ENCODE results near the gene KLHL29.

KLHL29 gene

GRCh38 chr2:23422089-23423061 lies 37.4 kb downstream of the KLHL29 start:
- DNase-seq (ENCODE audit: low spot score): peak; percentile 46

DNA sequence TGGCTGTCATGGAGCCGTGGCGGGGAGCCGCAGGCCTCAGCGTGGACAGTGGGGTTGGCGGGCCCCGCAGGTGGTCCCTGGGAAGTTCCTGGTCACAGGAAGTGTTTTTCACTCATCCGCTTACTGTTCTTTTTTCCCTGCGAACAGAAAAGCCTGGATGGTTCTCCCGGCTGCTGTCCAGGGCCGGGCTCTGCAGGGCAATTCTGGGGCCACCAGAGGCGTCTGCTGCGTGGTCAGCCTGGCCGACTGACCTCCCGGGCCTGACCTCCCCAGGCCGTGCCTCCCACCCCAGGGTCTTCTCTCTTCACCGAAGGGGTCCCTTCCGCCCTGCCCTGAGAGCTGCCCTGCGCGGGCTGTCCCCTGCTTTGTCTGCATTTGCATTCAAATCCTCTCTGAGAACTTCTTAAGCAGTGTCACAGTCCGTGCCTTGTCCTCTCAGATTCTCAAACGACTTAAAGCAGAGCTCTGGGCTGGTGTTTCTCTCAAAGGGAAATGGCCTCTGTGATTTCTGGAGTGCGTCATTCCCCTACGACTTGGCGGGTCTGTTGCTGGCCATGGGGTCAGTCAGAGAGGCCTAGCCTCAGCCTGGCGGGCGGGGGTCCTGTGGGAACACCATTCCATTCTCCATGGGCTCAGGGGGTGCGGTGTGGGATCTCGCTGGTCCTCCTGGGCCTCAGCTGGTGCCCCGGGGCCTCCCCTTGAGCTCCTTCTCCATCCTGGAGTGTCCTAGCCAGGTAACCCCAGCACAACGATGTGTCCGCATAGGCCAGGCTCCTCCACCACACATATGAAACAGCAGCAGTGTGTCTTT lies 38.3 kb downstream of the KLHL29 start:
- peak; percentile 58 for DNase-seq (ENCODE audit: low spot score)

DNA sequence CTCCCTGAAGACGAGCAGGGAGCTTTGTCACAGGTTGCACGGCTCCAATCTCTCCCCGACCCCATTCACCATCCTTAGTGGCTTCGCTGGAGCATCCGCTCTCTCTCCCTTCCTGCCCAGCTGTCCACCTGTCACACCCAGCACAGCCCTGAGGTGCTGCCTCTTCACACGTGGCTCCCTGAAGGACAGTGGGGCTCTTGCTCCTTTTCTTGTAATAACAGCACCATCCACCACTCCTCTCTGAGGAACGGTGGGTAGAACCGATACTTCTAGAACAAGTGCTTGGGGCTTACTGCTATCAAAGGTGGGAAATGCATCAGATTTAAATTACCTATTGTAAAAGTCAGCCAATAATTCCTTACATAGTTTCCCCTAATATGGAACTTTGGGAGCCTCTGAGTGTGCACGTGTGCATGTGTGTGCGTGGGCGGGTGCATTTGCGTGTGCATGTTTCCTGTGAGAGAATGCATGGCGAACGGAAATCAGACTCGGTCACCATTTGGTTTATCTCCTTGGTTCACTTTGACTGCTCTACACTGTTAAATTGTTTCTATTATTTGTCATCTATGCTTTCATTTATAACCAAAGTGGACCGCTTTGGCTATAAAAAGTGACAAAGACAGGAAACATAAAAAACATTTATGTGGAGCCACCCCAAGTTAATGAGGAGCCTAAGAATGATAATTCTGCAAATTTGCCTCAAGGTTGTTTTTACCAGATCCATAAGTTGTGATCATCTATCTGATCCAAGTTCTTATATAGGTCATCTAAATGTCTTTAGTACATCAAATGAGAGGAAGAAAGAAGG lies 39.1 kb downstream of the KLHL29 start:
- DNase-seq (ENCODE audit: low spot score): peak; percentile 20

DNA sequence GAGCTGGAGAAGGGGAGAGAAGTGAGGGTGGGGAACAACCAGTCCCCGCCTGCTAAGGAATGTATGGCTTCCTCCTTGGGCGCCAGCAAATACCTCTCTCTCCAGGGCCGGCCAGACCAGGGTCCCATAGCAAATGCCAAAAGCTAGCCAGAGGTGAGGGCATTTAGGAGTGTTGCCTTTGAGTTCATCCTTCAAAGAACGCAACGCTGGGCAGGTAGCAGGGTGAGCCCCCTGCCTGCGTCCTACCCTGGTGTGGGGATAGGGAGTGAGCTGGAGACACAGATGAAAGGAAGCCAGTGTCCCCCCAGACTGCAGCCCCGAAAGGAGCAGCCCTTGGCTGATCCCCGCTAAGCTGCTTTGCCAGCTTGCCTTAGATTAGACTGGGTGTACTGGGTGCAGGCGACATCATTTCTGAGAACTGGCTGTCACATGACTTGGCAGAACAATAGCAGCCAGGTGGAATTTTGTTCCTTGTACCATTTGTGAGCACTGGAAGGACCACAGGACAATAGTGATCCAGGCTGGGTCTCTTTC lies 40.4 kb downstream of the KLHL29 start:
- peak; percentile 46 for DNase-seq (ENCODE audit: low spot score)

- DNase-seq (ENCODE audit: low spot score): no peak
Observed at GRCh38 chr2:23425885-23426262, 40.9 kb downstream of the KLHL29 start.

- DNase-seq (ENCODE audit: low spot score): peak; percentile 44
Observed at GRCh38 chr2:23426263-23426905, 41.4 kb downstream of the KLHL29 start.

DNA sequence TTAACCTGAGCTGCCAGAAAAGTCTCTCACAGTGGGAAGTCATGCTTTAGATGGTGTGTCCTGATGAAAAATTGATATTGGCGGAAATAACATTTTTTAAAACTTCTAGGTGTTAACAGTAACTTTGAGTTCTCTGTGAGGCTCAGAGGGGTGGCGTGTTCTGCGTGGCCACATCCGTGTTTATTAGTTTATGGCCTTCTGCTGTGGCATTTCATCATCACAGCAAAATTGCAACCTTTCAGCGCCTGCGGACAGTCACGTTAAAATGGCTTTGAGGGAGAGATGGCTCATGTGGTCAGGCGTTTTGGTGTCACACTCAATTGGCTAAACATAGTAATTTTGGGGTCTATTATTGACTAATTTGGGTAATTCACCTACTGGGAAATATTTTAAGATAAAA lies 42.4 kb downstream of the KLHL29 start:
- no peak for DNase-seq (ENCODE audit: low spot score)

GRCh38 chr2:23427976-23428375 lies 43.0 kb downstream of the KLHL29 start:
- peak; percentile 29 for DNase-seq (ENCODE audit: low spot score)

DNA sequence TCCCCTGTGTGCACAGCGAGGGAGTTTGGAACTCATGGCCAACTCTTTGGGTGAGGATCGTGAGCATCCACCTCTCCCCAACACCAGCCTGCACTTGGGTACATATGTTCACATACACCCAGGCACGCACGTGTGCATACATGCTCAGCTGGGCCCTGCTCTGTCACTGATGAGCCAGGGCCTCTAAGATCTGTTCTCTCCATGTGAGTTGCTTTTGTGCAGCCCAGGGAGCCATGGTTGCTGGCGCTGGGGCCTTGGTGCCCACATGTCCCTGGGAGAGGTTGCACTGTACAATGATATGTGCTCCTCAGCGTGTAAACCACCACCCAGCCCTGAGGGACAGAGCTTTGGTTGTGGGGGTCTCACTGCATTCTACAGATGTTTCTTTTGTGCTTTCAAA lies 44.1 kb downstream of the KLHL29 start:
- DNase-seq (ENCODE audit: low spot score): peak; percentile 14

DNA sequence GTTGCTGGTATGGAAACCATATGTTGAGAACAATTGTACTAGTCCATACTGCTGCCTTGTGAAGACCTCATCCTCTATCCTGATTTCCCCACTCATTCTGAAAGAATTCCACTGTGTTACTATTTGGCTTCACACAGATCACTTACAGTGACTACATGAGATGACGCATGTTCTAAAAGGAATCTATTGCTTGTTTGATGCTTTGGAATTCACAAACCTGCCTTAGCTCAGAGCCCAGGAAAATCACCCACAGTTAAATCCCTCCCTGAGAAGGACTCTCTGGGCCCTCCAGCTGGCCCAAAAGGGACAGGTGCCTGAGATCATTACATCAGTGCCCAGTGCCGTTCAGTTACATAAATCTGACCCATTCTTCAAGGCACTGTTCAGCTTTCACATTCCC lies 45.3 kb downstream of the KLHL29 start:
- peak; percentile 17 for DNase-seq (ENCODE audit: low spot score)

DNA sequence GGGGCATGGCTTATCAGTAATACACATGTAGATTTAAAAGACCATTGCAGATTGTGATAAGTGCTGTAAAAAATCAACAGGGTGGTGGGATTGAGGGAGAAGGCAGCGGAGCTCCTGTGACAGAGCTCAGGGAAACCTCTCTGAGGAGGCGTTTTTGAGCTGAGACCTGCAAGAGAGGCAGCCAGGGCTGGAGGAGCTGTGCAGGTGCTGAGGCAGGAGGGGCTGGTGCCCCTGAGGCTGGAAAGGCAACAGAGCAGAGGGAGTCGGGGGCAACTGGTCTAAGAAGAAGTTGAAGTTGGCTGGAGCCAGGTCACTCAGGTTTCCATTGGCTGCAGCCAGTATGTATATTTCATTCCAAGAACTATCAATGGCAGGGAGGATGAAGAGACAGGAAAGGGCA lies 47.6 kb downstream of the KLHL29 start:
- DNase-seq (ENCODE audit: low spot score): no peak

- DNase-seq (ENCODE audit: low spot score): no peak
Observed at GRCh38 chr2:23433282-23433681, 48.3 kb downstream of the KLHL29 start.

- DNase-seq (ENCODE audit: low spot score): no peak
Observed at GRCh38 chr2:23434721-23435121, 49.7 kb downstream of the KLHL29 start.

DNA sequence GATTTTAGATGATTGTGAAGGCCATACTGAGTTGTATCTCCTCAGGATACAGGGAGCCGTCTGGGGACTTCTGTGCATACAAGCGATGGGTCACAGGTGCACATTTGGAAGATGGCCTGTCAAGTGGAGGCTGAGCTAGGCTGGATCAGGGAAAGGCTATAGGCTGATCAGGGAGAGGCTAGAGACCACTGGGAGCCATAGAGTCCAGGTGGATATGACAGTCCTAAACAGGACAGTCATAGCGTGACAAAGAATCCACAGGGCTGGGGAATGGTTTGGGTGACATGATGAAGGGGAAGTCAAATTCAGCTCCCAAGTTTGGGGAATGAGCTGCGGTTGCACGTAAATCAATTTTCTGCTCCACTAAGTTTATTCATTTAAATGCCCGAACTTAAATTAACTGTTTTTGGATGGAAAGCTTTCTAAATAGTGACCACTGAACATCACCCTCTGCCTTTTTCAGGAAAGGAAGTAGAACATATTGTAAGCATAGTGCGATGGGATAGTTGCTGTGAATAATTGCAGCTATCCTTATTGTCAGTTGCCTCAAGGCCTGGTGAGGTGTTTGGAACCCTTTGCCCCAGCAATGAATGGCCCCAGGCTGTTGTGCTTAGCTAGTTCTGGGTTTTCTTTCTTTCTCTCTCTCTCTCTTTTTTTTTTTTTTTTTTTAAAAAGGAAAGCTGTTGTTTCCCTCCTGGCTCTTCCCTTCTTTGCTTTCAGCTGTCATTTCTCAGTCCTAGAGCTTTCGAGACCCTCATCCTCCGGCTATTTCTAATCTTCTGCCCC lies 50.5 kb downstream of the KLHL29 start:
- DNase-seq (ENCODE audit: low spot score): no peak

DNA sequence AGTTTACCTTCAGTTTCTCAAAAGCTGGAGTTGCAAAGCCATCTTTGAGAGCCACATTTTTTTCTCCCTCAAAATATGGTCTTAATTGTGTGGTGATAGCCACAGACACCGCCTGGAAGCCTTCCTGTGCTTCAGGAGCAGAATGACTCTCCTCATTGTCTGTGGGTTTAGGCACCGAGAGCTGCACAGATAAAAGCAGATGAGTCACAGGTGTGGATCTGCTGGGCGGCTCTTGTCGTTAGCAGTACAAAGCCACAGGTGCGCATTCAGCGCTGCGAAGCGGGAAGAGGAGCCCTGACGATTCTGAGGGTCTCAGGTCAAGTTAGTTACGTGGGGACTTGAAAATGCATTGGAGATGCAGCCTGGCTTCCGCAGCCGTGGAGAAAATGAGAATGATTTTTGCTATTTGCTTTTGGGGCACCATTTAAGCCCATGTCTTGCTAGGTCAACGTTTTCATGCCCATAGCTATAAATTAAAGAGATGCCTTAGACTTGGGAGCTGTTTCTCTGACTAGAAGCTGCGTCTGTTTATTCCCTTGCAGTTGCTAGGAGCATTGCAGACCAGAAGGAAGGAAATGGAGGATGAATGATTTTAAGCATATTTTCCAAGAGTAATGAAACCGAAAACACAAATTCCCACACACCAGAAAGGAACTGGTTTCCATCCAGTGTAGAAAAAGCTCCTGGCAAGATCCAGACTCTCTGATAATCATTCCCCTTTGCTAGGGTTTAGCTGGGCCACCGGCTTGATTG lies 51.5 kb downstream of the KLHL29 start:
- no peak for DNase-seq (ENCODE audit: low spot score)

DNA sequence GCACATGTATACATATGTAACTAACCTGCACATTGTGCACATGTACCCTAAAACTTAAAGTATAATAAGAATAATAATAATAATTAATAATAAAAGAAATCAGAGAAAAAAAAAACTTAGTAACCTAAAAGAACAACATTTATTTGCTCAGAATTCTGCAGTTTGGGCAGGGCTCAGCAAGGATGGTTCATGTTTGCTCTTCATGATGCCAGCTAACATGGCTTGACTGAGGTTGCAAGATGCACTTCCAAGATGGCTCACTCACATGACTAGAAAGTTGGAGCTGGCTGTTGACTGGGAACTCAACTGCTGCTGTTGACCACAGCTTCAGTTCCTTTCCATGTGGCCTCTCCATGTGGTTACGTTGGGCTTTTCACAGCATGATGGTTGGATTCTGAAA lies 56.4 kb downstream of the KLHL29 start:
- no peak for DNase-seq (ENCODE audit: low spot score)

GRCh38 chr2:23445450-23445868 lies 60.5 kb downstream of the KLHL29 start:
- no peak for DNase-seq (ENCODE audit: low spot score)

- no peak for DNase-seq (ENCODE audit: low spot score)
Observed at GRCh38 chr2:23446916-23447315, 61.9 kb downstream of the KLHL29 start.

DNA sequence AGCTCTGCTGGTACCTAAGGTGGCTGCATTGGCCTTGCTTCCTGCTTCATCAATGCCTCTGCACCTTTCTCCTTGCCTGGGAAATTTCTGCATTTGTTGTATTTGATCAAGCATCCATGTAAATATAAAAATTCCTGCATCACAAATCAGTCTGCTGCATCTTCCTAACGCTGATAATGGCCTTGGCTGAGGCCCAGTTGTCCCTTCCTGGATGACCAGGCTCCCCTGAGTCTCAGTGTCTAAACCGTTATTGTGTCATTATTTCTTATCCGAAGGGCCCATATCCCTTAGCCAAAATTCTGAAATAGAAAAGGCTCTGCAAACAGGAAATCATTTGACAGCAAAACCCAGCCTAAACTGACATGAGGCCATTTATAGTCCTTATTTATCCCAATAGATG lies 62.4 kb downstream of the KLHL29 start:
- no peak for DNase-seq (ENCODE audit: low spot score)

DNA sequence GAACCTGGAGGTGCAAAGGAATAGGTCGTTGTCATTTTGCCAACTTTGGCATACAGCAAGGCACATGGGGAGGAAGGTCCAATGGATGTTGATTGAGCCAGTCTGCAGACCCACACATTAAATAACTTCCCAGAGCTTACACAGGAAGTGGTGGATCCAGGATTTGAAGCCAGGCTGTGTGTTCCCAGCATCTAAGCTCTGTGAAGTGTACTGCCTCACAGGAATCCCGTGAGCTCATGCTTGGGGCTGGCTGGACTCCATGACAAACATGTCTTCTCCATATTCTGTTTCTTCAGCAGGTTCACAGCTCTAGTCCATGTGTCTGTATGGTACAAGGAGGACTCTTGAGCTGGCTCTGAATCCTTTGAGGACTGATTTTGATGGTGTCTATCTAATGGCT lies 63.9 kb downstream of the KLHL29 start:
- no peak for DNase-seq (ENCODE audit: low spot score)
